HEK293 (cell line): ENCODE results near the gene ADAR.

Experiments
- CTCF ChIA-PET: fragments of 350-600 bp; formaldehyde crosslinking; extraction: SDS; loops from one replicate; lab custom pipeline; 2021; ENCODE audit warnings: antibody characterized with exemption; lab: Yijun Ruan, JAX
- POLR2A ChIA-PET: fragments of 300-600 bp; formaldehyde crosslinking; extraction: SDS; loops from one replicate; lab custom pipeline; 2020; ENCODE audit warnings: antibody characterized with exemption, inconsistent platforms; lab: Yijun Ruan, JAX
- H3K27ac ChIP-seq: fragments of 200-500 bp; sonication (Bioruptor generic); 2 replicates; pipeline ENCODE4 v1.5.1; 2014; ENCODE audit warnings: low read depth, low read length, control low read depth, inconsistent platforms; ENCODE audit errors: extremely low read depth
- H3K36me3 ChIP-seq, 2 experiments: fragments of 200-500 bp in 1 of 2; sonication (Bioruptor generic) in 1 of 2; 1 replicate in 1 of 2; 2 replicates in 1 of 2; pipeline ENCODE4 v1.5.1; 2014 to 2017; ENCODE audit warnings: inconsistent platforms in 2 of 2, low read length in 2 of 2; ENCODE audit not compliant: control insufficient read depth in 2 of 2, insufficient read depth in 1 of 2
- H3K4me1 ChIP-seq: fragments of 200-500 bp; sonication (Bioruptor generic); 2 replicates; pipeline ENCODE4 v1.5.1; 2014; ENCODE audit warnings: mild to moderate bottlenecking, low read length, inconsistent platforms; ENCODE audit not compliant: control insufficient read depth, insufficient read depth
- H3K4me3 ChIP-seq: 2 replicates; pipeline ENCODE4 v1.5.1; 2011; ENCODE audit warnings: low read depth, mild to moderate bottlenecking, control low read depth, low read length, moderate library complexity
- H3K9me3 ChIP-seq: fragments of 200-500 bp; sonication (Bioruptor generic); 2 replicates; pipeline ENCODE4 v1.5.1; 2014; ENCODE audit warnings: low read depth, low read length, inconsistent platforms; ENCODE audit not compliant: control insufficient read depth, insufficient read depth
- BCL11A ChIP-seq: fragments of 450-650 bp; formaldehyde crosslinking; IDR thresholded peaks from 2 replicates; pipeline ENCODE4 v1.5.1; 2016; ENCODE audit warnings: low read depth, missing biosample characterization, missing genetic modification characterization
- BCL6B ChIP-seq: fragments of 450-650 bp; formaldehyde crosslinking; IDR thresholded peaks from 2 replicates; pipeline ENCODE4 v1.5.1; 2017; ENCODE audit warnings: missing biosample characterization, missing genetic modification characterization
- HOXD13 ChIP-seq: sonication (generic); formaldehyde crosslinking; IDR thresholded peaks from 2 replicates; pipeline ENCODE4 v1.8.0; 2022; ENCODE audit warnings: missing genetic modification reagents, borderline replicate concordance
- IKZF3 ChIP-seq: fragments of 450-650 bp; IDR thresholded peaks from 2 replicates; pipeline ENCODE4 v1.5.0; 2018; ENCODE audit warnings: missing biosample characterization, mild to moderate bottlenecking, missing genetic modification characterization, moderate library complexity
- KLF16 ChIP-seq: fragments of 450-650 bp; formaldehyde crosslinking; IDR thresholded peaks from 2 replicates; pipeline ENCODE4 v1.5.1; 2017; ENCODE audit warnings: missing biosample characterization, missing genetic modification characterization
- ZNF132 ChIP-seq: fragments of 450-650 bp; formaldehyde crosslinking; IDR thresholded peaks from 2 replicates; pipeline ENCODE4 v1.5.1; 2017; ENCODE audit warnings: missing biosample characterization, missing genetic modification characterization, borderline replicate concordance
- ZNF16 ChIP-seq: fragments of 450-650 bp; formaldehyde crosslinking; IDR thresholded peaks from 2 replicates; pipeline ENCODE4 v1.5.1; 2016; ENCODE audit warnings: low read depth, missing biosample characterization, missing genetic modification characterization
- ZNF324 ChIP-seq: fragments of 450-650 bp; formaldehyde crosslinking; IDR thresholded peaks from 2 replicates; pipeline ENCODE4 v1.5.1; 2016; ENCODE audit warnings: missing biosample characterization, missing genetic modification characterization
- ZNF510 ChIP-seq: fragments of 450-650 bp; formaldehyde crosslinking; IDR thresholded peaks from 2 replicates; pipeline ENCODE4 v1.5.1; 2018; ENCODE audit warnings: mild to moderate bottlenecking, missing genetic modification characterization, missing biosample characterization; ENCODE audit not compliant: insufficient replicate concordance
- ZNF530 ChIP-seq: fragments of 450-650 bp; formaldehyde crosslinking; IDR thresholded peaks from 2 replicates; pipeline ENCODE4 v1.5.1; 2016; ENCODE audit warnings: low read depth, missing biosample characterization, missing genetic modification characterization
- ZNF707 ChIP-seq: fragments of 450-650 bp; formaldehyde crosslinking; IDR thresholded peaks from 2 replicates; pipeline ENCODE4 v1.5.1; 2016; ENCODE audit warnings: missing biosample characterization, missing genetic modification characterization
- ZNF791 ChIP-seq: fragments of 450-650 bp; formaldehyde crosslinking; IDR thresholded peaks from 2 replicates; pipeline ENCODE4 v1.5.1; 2016; ENCODE audit warnings: missing biosample characterization, missing genetic modification characterization
- TF ChIP-seq, protein P1 (sequence below): fragments of 450-650 bp; formaldehyde crosslinking; IDR thresholded peaks from 2 replicates; pipeline ENCODE4 v1.5.1; 2016; ENCODE audit warnings: missing biosample characterization, missing genetic modification characterization, low read depth
- TF ChIP-seq, protein P2 (sequence below): fragments of 450-650 bp; formaldehyde crosslinking; IDR thresholded peaks from 2 replicates; pipeline ENCODE4 v1.5.1; 2016; ENCODE audit warnings: missing biosample characterization, missing genetic modification characterization
- TF ChIP-seq, protein P3 (sequence below): fragments of 450-650 bp; formaldehyde crosslinking; IDR thresholded peaks from 2 replicates; pipeline ENCODE4 v1.5.1; 2017; ENCODE audit warnings: missing biosample characterization, mild to moderate bottlenecking, missing genetic modification characterization, moderate library complexity
- TF ChIP-seq, protein P4 (sequence below): fragments of 450-650 bp; formaldehyde crosslinking; IDR thresholded peaks from 2 replicates; pipeline ENCODE4 v1.5.1; 2016; ENCODE audit warnings: missing biosample characterization, missing genetic modification characterization

ADAR gene

DNA sequence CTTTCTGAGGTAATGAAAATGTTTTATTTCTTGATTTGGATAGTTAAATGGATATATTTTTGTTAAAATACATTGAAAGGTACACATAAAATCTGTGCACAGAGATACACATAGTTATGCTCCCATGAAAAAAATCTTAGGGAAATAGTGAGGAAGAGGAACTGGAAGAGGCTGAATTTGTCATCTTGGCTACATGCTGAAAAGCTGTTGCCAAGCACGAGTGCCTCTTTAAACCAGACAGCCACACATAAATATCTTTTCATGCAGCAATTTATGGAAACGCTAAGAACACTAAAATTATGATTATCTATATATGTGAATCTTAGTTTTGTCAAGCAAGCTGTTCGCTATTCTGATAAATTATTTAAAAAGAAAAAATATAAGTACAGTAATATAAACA lies 12.8 kb upstream of the ADAR start:
- Histone ChIP-seq H3K4me1 (no peaks in the 10 kb centered on the region; the same call in 1 of the 2 replicates), H3K27ac (no peak overlapping the region), H3K36me3 (peaks cover 0 to 29% of the 10 kb centered on the region in 2 experiments; a peak in 2 of 3 replicates), H3K9me3 (no peaks in the 10 kb centered on the region), H3K4me3 (no peak overlapping the region)
- ChIA-PET CTCF (interaction anchor here (0.7 to 0.8 kb wide), 2 partner anchors 23 to 61 kb away, joined by 3 read pairs; no protein-coding TSS in a partner anchor), POLR2A (no interaction called here)
- no peak for TF ChIP-seq KLF16 (tag by site-specific recombination)
- TF ChIP-seq ZNF707 (tag by site-specific recombination) = no peak
- TF ChIP-seq ZNF324 = no peak
- TF ChIP-seq ZNF510 (tag by site-specific recombination) = no peak
- TF ChIP-seq, protein P1, sequence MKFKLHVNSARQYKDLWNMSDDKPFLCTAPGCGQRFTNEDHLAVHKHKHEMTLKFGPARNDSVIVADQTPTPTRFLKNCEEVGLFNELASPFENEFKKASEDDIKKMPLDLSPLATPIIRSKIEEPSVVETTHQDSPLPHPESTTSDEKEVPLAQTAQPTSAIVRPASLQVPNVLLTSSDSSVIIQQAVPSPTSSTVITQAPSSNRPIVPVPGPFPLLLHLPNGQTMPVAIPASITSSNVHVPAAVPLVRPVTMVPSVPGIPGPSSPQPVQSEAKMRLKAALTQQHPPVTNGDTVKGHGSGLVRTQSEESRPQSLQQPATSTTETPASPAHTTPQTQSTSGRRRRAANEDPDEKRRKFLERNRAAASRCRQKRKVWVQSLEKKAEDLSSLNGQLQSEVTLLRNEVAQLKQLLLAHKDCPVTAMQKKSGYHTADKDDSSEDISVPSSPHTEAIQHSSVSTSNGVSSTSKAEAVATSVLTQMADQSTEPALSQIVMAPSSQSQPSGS (tag by site-specific recombination) = no peak
- TF ChIP-seq, protein P2, sequence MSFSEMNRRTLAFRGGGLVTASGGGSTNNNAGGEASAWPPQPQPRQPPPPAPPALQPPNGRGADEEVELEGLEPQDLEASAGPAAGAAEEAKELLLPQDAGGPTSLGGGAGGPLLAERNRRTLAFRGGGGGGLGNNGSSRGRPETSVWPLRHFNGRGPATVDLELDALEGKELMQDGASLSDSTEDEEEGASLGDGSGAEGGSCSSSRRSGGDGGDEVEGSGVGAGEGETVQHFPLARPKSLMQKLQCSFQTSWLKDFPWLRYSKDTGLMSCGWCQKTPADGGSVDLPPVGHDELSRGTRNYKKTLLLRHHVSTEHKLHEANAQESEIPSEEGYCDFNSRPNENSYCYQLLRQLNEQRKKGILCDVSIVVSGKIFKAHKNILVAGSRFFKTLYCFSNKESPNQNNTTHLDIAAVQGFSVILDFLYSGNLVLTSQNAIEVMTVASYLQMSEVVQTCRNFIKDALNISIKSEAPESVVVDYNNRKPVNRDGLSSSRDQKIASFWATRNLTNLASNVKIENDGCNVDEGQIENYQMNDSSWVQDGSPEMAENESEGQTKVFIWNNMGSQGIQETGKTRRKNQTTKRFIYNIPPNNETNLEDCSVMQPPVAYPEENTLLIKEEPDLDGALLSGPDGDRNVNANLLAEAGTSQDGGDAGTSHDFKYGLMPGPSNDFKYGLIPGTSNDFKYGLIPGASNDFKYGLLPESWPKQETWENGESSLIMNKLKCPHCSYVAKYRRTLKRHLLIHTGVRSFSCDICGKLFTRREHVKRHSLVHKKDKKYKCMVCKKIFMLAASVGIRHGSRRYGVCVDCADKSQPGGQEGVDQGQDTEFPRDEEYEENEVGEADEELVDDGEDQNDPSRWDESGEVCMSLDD (tag by site-specific recombination) = no peak
- no peak for TF ChIP-seq IKZF3 (tag by site-specific recombination)
- TF ChIP-seq, protein P3, sequence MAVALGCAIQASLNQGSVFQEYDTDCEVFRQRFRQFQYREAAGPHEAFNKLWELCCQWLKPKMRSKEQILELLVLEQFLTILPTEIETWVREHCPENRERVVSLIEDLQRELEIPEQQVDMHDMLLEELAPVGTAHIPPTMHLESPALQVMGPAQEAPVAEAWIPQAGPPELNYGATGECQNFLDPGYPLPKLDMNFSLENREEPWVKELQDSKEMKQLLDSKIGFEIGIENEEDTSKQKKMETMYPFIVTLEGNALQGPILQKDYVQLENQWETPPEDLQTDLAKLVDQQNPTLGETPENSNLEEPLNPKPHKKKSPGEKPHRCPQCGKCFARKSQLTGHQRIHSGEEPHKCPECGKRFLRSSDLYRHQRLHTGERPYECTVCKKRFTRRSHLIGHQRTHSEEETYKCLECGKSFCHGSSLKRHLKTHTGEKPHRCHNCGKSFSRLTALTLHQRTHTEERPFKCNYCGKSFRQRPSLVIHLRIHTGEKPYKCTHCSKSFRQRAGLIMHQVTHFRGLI = no peak
- no peak for TF ChIP-seq ZNF132 (tag by site-specific recombination)
- no peak for TF ChIP-seq BCL6B (tag by site-specific recombination)
- TF ChIP-seq ZNF530 (tag by site-specific recombination) = no peak
- no peak for TF ChIP-seq BCL11A (tag by site-specific recombination)
- TF ChIP-seq HOXD13 (CRISPR knock-in tag) = no peak
- no peak for TF ChIP-seq ZNF791 (tag by site-specific recombination)
- TF ChIP-seq, protein P4, sequence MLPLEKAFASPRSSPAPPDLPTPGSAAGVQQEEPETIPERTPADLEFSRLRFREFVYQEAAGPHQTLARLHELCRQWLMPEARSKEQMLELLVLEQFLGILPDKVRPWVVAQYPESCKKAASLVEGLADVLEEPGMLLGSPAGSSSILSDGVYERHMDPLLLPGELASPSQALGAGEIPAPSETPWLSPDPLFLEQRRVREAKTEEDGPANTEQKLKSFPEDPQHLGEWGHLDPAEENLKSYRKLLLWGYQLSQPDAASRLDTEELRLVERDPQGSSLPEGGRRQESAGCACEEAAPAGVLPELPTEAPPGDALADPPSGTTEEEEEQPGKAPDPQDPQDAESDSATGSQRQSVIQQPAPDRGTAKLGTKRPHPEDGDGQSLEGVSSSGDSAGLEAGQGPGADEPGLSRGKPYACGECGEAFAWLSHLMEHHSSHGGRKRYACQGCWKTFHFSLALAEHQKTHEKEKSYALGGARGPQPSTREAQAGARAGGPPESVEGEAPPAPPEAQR (tag by site-specific recombination) = no peak
- TF ChIP-seq ZNF16 = no peak
